ENCODE results near the gene SCEL. TPM values are rescaled to one million over a fixed set of nuclear protein-coding genes. Genes with fewer than 3 reads are reported as not detected.

SCEL gene
- total and polyA plus RNA-seq, 7 experiments from 2014 or later: not detected

DNA sequence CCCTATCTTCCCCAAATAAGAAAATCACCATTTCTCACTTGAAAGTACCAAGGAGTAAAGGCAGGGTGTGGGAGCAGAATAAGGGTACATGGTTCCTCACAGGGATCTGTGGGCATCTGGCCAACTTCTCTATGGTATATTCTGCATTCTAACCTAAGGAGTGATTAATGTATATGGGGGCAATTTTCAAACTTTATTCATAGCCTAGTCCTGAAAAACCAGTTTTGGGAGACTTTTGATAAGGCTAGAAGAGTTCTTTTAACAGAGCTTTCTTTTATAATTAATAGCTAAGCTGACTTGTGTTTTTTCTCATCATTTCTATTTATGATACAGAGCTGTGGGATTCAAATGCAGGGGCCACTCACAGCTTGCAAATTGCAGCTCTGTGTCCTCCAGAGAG, 852 bp downstream of the SCEL start:
- H3K27ac ChIP-seq (ENCODE audit: low read depth, low read length): no peak overlapping the region

DNA sequence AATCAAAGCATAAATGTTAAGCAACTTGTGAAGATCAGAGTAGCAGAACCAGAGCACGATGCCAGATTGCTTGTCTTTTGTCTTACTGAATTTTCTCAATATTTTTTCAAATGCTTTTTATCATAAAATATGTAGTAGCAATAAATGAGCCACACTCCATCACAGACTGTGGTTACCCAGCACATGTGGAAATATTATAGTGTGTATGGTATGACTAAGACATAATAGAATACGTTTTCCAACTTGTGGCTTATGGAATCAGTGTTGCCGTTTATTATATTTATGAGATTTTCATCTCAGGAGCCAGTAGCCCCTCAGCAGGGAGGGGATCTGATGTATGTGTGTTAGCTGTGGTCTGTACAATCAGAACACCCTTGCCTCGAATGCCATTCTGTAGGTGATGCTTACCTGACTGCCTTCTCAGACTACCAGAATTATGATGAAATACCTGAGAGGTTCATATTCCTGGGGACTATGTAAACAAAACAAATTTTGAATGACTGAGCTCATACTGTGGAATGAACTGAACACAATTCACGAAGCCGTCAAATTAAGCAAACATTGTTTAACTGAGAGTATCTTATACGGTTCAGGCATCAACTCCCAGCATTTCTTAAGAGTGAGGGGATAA, 1.9 kb downstream of the SCEL start:
- Mint-ChIP-seq H3K4me3 (no peak overlapping the region), H3K4me1 (no peaks in the 10 kb centered on the region), H3K27me3 (peaks cover 14 to 28% (median 21%) of the 10 kb centered on the region in 5 donors), H3K36me3 (no peaks in the 10 kb centered on the region), H3K27ac (no peak overlapping the region), H3K9me3 (peaks cover 0 to 1% (median 0%) of the 10 kb centered on the region in 11 donors)
- no peaks in the 10 kb centered on the region for H3K27me3 ChIP-seq (ENCODE audit: control insufficient read depth in 2 of 2, insufficient read depth in 2 of 2, low read length in 2 of 2)
- intact Hi-C loops (cut with micrococcal nuclease): no loop called here
- H3K9me3 ChIP-seq (ENCODE audit: control insufficient read depth in 2 of 3, low read length in 3 of 3): no peaks in the 10 kb centered on the region
- ATAC-seq (no peak), DNase-seq (no peak)
- H3K4me3 ChIP-seq (ENCODE audit: low read length): no peak overlapping the region
- CTCF ChIA-PET: no interaction called here
- no peaks in the 10 kb centered on the region for H3K36me3 ChIP-seq (ENCODE audit: control insufficient read depth in 2 of 3, insufficient read depth in 3 of 3, low read length in 3 of 3)
- POLR2A ChIA-PET: no interaction called here
- H3K4me1 ChIP-seq (ENCODE audit: control insufficient read depth in 2 of 2, insufficient read depth in 2 of 2, low read length in 2 of 2): no peaks in the 10 kb centered on the region
- H3K27ac ChIP-seq (ENCODE audit: low read depth, low read length): no peak overlapping the region

More for the DNA sequence above, 852 bp downstream of the SCEL start:
- Histone ChIP-seq H3K36me3 (ENCODE audit: control insufficient read depth in 2 of 3, insufficient read depth in 3 of 3, low read length in 3 of 3) (no peaks in the 10 kb centered on the region), H3K27me3 (ENCODE audit: control insufficient read depth in 2 of 2, insufficient read depth in 2 of 2, low read length in 2 of 2) (no peaks in the 10 kb centered on the region), H3K4me3 (ENCODE audit: low read length) (no peak overlapping the region), H3K9me3 (ENCODE audit: control insufficient read depth in 2 of 3, low read length in 3 of 3) (no peaks in the 10 kb centered on the region), H3K4me1 (ENCODE audit: control insufficient read depth in 2 of 2, insufficient read depth in 2 of 2, low read length in 2 of 2) (no peaks in the 10 kb centered on the region)
- peaks cover 0 to 1% (median 0%) of the 10 kb centered on the region in 11 donors for H3K9me3 Mint-ChIP-seq
- no peaks in the 10 kb centered on the region for H3K4me1 Mint-ChIP-seq
- H3K36me3 Mint-ChIP-seq: no peaks in the 10 kb centered on the region
- DNase-seq: no peak
- no peak overlapping the region for H3K4me3 Mint-ChIP-seq
- POLR2A ChIA-PET: no interaction called here
- H3K27me3 Mint-ChIP-seq: peaks cover 14 to 28% (median 21%) of the 10 kb centered on the region in 5 donors
- CTCF ChIA-PET: no interaction called here
- intact Hi-C loops (cut with micrococcal nuclease): no loop called here
- no peak overlapping the region for H3K27ac Mint-ChIP-seq
- ATAC-seq: no peak

DNA sequence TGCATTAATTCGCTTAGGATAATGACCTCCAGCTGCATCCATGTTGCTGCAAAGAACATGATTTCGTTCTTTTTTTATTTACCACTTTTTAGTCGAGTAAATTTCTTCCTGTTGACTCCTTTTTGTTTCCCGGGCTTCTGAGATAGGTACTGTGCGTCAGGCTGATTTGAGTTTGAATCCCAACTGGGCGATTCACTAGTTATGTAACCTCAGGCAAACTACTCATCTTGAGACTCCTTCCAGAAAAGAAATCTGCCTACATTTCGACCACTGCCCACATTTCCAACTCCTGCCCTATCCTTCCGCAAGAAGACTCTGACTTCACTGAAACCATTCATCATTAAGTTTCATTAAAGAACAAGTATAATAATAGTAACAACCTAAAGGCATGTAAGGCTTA, 8.2 kb downstream of the SCEL start:
- no peak overlapping the region for H3K4me3 ChIP-seq (ENCODE audit: low read length)
- ChIA-PET CTCF (no interaction called here), POLR2A (no interaction called here)
- H3K27me3 Mint-ChIP-seq: peaks cover 7 to 19% (median 16%) of the 10 kb centered on the region in 5 donors
- H3K36me3 ChIP-seq (ENCODE audit: control insufficient read depth in 2 of 3, insufficient read depth in 3 of 3, low read length in 3 of 3): no peaks in the 10 kb centered on the region
- H3K4me1 Mint-ChIP-seq: peaks cover 0 to 4% (median 0%) of the 10 kb centered on the region in 7 donors
- H3K27me3 ChIP-seq (ENCODE audit: control insufficient read depth in 2 of 2, insufficient read depth in 2 of 2, low read length in 2 of 2): no peaks in the 10 kb centered on the region
- intact Hi-C loops (cut with micrococcal nuclease): no loop called here
- no peak overlapping the region for H3K27ac Mint-ChIP-seq
- no peaks in the 10 kb centered on the region for H3K9me3 ChIP-seq (ENCODE audit: control insufficient read depth in 2 of 3, low read length in 3 of 3)
- DNase-seq: no peak
- H3K27ac ChIP-seq (ENCODE audit: low read depth, low read length): no peak overlapping the region
- no peaks in the 10 kb centered on the region for H3K4me1 ChIP-seq (ENCODE audit: control insufficient read depth in 2 of 2, insufficient read depth in 2 of 2, low read length in 2 of 2)
- ATAC-seq: no peak
- no peak overlapping the region for H3K4me3 Mint-ChIP-seq
- H3K9me3 Mint-ChIP-seq: no peaks in the 10 kb centered on the region
- H3K36me3 Mint-ChIP-seq: no peaks in the 10 kb centered on the region

DNA sequence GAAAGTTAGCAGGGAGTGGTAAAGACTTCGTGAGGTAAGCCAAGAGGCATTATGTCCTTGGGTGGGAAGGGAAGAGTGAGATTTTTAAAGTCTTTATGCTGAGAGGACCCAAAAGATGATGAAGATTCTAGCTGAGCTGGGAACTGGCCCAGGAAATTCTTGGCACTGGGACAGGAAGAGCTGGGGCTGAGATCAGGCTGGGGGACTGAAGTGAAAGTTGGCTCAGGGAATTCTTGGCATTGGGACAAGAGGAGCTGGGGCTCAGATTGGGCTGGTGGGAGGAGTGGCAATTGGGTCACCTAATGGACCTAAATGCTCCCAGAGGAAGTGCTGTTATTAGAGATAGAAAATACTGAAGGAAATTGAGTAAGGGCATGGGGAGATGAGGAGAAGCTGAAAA, 8.8 kb downstream of the SCEL start:
- H3K9me3 Mint-ChIP-seq: no peaks in the 10 kb centered on the region
- no peak overlapping the region for H3K27ac Mint-ChIP-seq
- intact Hi-C loops (cut with micrococcal nuclease): no loop called here
- Histone ChIP-seq H3K4me3 (ENCODE audit: low read length) (no peak overlapping the region), H3K36me3 (ENCODE audit: control insufficient read depth in 2 of 3, insufficient read depth in 3 of 3, low read length in 3 of 3) (no peaks in the 10 kb centered on the region), H3K27me3 (ENCODE audit: control insufficient read depth in 2 of 2, insufficient read depth in 2 of 2, low read length in 2 of 2) (no peaks in the 10 kb centered on the region), H3K27ac (ENCODE audit: low read depth, low read length) (no peak overlapping the region), H3K9me3 (ENCODE audit: control insufficient read depth in 2 of 3, low read length in 3 of 3) (no peaks in the 10 kb centered on the region), H3K4me1 (ENCODE audit: control insufficient read depth in 2 of 2, insufficient read depth in 2 of 2, low read length in 2 of 2) (no peaks in the 10 kb centered on the region)
- ChIA-PET CTCF (no interaction called here), POLR2A (no interaction called here)
- no peak overlapping the region for H3K4me3 Mint-ChIP-seq
- peaks cover 7 to 19% (median 16%) of the 10 kb centered on the region in 5 donors for H3K27me3 Mint-ChIP-seq
- no peaks in the 10 kb centered on the region for H3K36me3 Mint-ChIP-seq
- DNase-seq: no peak
- peaks cover 0 to 4% (median 0%) of the 10 kb centered on the region in 7 donors for H3K4me1 Mint-ChIP-seq
- no peak for ATAC-seq

DNA sequence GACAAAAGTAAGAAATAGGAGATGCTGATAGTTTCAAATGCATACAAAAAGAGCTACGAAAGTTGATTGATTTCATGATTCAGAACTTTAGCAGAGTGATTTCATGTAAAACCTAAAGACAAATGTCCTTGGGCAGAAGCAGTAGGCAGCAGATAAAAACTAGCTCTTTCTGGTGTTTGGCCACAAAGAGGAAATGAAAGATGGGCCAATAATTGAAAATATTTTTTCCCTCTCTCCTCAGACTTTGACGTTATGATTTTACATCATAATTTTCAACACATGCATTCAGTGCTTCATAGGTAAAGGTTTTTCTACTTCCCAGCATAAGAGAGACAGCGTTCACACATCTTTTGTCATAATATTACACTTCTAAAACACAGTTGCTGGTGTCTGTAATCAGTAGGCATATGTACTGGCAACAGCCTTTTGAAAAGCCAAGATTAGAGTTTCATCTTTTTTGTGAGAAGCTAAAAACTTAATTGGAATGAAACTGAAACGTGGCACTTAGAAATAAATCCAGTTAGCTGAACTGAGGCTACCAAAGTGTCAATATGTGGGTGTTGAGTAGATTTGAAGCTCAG, 9.3 kb downstream of the SCEL start:
- H3K4me3 ChIP-seq (ENCODE audit: low read length): no peak overlapping the region
- H3K27me3 ChIP-seq (ENCODE audit: control insufficient read depth in 2 of 2, insufficient read depth in 2 of 2, low read length in 2 of 2): no peaks in the 10 kb centered on the region
- no peak overlapping the region for H3K4me3 Mint-ChIP-seq
- no peaks in the 10 kb centered on the region for H3K36me3 ChIP-seq (ENCODE audit: control insufficient read depth in 2 of 3, insufficient read depth in 3 of 3, low read length in 3 of 3)
- H3K9me3 Mint-ChIP-seq: no peaks in the 10 kb centered on the region
- no peak for ATAC-seq
- H3K9me3 ChIP-seq (ENCODE audit: control insufficient read depth in 2 of 3, low read length in 3 of 3): no peaks in the 10 kb centered on the region
- H3K4me1 ChIP-seq (ENCODE audit: control insufficient read depth in 2 of 2, insufficient read depth in 2 of 2, low read length in 2 of 2): no peaks in the 10 kb centered on the region
- CTCF ChIA-PET: no interaction called here
- H3K27ac Mint-ChIP-seq: no peak overlapping the region
- DNase-seq: no peak
- peaks cover 0 to 4% (median 0%) of the 10 kb centered on the region in 5 donors for H3K36me3 Mint-ChIP-seq
- peaks cover 7 to 19% (median 15%) of the 10 kb centered on the region in 5 donors for H3K27me3 Mint-ChIP-seq
- intact Hi-C loops (cut with micrococcal nuclease): no loop called here
- POLR2A ChIA-PET: no interaction called here
- peaks cover 0 to 4% (median 0%) of the 10 kb centered on the region in 7 donors for H3K4me1 Mint-ChIP-seq
- H3K27ac ChIP-seq (ENCODE audit: low read depth, low read length): no peak overlapping the region

DNA sequence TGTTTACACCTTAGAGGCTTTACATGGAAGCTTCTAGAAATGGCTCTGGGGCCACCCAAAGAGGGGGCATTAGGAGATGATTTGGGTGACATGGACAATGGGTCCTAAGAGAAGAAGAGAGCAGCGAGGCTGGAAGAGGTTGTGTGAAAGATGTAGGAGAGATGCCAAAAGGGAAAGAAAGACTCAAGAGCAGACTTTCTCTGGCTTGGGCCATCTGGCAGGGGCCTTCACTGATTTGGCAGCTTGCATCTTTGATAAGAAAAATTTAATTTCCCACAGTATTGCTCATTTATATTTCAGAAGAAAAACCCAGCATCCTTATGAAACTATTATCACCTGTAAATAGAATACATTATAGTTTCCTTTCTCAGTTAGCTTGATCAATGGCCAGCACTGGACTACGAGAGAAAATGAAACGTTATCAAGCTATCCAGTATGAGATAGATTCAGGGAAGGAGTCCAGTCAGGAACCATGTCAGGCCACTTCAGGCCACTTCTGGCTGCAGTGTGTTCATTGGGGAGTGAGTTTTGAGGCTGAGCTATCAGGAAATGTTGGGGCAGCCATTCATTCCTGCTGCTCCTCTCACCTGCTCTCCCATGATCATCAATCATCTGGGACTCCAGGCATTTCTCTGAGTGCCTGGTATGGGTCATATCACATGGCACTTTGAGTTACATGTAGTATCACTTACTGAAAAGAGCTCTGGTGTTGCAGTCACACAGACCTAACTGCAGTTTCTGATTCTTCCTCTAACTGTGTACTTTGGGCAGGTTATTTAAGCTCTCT, 10.3 kb downstream of the SCEL start:
- H3K27me3 ChIP-seq (ENCODE audit: control insufficient read depth in 2 of 2, insufficient read depth in 2 of 2, low read length in 2 of 2): no peaks in the 10 kb centered on the region
- ChIA-PET POLR2A (no interaction called here), CTCF (no interaction called here)
- peaks cover 0 to 4% (median 0%) of the 10 kb centered on the region in 5 donors for H3K36me3 Mint-ChIP-seq
- DNase-seq (no peak), ATAC-seq (no peak)
- H3K4me1 ChIP-seq (ENCODE audit: control insufficient read depth in 2 of 2, insufficient read depth in 2 of 2, low read length in 2 of 2): no peaks in the 10 kb centered on the region
- H3K4me1 Mint-ChIP-seq: peaks cover 0 to 4% (median 0%) of the 10 kb centered on the region in 7 donors
- H3K27me3 Mint-ChIP-seq: peaks cover 3 to 12% (median 8%) of the 10 kb centered on the region in 5 donors
- no peak overlapping the region for H3K4me3 ChIP-seq (ENCODE audit: low read length)
- no peak overlapping the region for H3K27ac ChIP-seq (ENCODE audit: low read depth, low read length)
- no peaks in the 10 kb centered on the region for H3K9me3 Mint-ChIP-seq
- H3K4me3 Mint-ChIP-seq: no peak overlapping the region
- intact Hi-C loops (cut with micrococcal nuclease): no loop called here
- H3K9me3 ChIP-seq (ENCODE audit: control insufficient read depth in 2 of 3, low read length in 3 of 3): no peaks in the 10 kb centered on the region
- H3K27ac Mint-ChIP-seq: no peak overlapping the region
- no peaks in the 10 kb centered on the region for H3K36me3 ChIP-seq (ENCODE audit: control insufficient read depth in 2 of 3, insufficient read depth in 3 of 3, low read length in 3 of 3)
